Effector CD8-positive, alpha-beta T cell (primary cell): ENCODE data around the gene EXOC4.

Experiments used
- DNase-seq: peaks from one replicate; lab custom pipeline; 2025; lab: John Stamatoyannopoulos, UW

The EXOC4 gene

DNA sequence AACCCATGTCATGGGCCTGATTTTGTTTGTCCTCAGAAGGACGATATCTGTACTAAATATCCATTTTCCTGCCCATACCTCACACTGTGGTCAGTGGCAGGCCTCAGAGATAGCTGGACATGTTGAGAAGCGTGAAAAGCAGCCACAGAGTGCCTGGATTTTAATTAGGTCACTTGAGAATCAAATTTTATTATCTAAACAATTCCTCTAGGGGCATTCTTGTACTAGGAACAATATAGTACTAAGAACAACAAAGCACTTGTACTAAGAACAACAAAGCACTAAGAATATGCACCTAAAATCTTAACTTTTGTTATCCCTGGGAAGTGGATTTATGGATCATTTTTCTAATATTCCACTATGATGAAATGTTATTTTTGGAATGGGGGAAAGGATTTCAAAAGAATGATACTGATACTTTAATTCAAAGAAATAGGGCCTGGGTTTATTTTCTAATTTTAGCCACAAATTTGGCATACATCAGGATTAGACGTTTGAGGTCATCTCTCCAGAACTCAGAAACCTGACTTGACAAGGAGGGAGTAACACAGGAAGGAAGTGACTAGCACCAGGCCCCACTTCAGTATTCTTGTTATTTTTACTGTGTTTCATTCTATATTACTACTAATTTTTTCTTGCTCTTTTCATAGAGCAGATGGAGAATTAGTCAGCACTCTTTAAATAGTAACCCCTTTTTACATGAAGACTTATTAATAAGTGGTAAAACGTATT, 112.2 kb downstream of the EXOC4 start:
- no peak for DNase-seq

DNA sequence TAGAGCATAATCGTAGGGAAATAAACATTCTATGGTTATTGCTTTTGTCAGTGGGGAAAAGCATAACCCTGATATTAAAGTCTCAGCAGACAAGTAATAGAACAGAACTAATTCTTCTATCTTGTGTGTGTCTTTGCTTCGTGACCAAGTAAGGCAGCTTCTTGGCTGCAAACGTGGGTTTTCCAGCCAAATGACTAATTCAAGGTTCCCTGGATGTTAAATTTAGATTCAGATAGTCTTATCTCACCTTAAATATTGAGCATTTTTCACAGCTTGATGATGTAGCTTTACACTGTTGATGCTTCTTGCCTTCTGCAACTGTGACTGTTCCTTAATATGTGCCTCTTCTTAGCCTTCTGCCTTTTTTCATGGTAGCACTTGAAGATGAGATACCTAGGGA, 113.0 kb downstream of the EXOC4 start:
- DNase-seq, result no peak

DNA sequence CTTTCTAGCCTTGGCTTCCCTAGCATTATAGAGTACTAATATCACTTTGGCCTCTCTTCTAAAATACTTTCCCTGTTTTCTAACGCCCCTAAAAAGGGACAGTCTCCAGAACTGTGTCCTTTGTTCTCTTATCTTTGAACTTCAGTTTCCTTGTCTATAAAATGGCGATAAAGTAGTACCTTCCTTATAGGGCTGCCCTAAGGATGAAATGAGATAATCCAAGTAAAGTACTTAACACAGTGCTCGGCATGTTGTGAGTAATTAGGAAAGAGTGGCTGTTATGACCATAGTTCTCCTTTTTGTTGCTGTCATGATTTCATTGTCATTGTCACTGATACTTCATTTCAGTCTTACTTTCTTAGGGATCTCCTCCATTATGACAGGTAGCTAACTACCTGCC, 114.7 kb downstream of the EXOC4 start:
- DNase-seq, result no peak

DNA sequence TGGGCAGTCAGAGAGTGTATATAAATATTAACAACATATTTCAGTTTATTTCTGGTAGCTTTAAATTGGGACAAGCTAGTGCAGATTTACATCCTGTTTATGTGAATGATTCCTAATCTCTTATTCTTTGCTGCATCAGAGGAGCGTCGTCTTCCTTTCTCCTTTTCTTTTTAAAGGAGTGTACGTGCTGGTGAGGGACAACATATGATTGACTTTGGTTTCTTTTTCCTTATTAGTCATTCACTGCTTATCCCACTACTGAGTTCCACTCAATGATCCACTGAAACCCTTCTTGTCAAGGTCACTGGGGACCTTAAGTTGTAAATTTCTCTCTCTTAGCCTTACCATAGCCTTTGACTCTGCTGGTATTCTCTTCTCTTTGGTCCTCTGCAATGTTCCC, 116.3 kb downstream of the EXOC4 start:
- DNase-seq, result no peak

DNA sequence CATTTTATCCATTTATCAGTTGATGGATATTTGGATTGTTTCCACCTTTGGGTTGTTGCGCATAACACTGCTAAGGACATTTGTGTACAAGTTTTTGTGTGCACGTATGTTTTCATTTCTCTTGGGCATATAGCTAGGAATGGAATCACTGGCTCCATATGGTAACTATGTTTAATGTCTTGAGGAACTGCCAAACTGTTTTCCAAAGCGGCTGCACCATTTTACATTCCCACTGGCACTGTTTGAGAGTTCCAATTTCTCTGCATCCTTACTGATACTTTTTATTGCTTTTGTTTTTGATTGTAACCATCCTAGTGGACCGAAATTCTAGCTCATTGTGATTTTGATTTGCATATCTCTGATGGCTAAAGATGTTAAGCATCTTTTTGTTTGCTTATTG, 118.7 kb downstream of the EXOC4 start:
- no peak for DNase-seq

DNA sequence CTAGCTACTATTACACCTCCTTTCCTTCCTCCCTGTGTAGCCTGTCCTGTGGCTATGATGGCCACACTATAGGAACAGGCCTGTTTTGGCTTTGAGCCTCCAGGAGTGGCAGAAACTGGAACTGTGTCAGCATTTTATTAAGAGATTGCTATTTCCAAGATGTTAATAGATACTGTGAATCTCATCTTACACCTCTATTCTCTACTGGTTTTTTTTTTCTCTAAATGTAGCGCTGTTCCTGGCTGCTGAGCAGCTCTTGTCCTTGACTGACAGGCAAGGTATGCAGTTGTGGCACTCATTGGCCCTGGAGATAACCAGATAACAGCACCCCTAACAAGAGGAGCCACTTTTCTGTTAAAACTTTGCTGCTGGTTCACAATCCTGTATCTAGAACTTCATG, 119.5 kb downstream of the EXOC4 start:
- no peak for DNase-seq

DNA sequence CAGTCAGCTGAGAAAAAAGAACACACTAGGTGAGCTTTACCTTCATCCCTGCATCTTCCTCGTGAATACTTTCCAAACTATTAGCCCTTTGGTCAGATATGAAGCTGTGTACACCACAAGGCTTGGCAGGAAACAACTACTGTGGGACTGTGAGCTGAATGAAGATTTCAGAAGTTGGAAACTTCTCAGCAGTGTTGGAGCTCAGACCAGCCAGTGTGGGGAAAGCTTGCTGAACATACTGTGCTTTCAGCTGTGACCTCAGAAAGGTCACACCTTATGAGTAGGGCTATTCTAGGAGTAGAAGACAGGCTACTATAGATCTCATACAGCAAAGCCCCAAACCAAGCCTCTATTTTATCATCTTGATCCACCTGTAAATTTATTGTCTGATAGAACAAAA, 123.6 kb downstream of the EXOC4 start:
- DNase-seq, result no peak

DNA sequence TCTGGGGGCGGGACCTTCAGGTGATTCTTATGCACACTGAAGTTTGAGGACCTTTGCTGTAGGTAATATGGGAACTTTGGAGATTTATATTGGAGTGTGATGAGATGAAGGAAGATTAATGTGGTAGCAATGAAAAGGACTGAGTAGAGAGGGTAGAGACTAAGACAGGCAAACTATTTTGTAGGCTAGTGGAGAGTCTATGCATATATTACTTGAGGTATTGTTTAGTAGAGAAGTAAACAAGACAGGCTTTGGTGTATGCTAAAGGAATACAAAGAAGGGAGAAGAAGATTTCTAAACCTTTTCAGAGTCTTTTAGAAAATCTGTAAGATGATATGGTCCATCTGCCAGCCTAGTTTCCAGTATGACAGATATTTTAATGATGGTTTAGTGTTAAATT, 129.1 kb downstream of the EXOC4 start:
- DNase-seq, result no peak

DNA sequence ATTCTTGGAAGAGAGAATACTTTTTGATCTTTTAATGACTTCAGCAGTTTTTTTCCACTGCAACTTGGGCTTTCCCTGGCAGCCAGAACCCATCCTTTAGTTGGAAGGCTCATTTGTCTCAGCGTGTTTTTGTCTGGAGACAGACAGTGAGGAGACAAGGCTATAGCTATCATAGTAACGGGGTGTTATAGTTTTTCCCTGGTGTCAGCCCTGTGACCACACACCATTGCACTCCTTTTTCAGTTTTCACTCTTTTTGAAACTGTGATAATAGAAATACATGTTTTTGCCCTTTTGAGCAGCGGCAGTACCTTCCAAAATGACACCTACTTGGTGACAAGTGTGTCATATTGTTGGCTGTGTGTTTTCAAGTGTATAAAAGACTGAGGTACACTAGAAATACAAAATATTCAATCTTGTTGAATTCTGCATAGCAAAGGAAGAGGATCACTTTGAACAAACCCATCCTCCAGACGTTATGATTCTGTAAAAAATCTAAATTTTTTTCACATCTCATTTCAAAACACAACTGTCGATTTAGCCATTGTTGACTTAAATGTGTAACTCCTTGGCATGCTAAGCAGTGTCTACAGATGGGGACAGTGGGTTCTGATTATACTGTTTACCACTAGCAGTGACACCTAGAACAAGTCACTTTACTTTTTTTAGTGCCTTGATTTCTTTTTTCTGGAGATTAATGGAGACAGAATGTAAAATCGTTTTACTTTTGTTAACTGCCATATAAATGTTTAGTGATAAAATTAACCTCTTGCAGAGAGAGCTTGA, 130.1 kb downstream of the EXOC4 start:
- no peak for DNase-seq

DNA sequence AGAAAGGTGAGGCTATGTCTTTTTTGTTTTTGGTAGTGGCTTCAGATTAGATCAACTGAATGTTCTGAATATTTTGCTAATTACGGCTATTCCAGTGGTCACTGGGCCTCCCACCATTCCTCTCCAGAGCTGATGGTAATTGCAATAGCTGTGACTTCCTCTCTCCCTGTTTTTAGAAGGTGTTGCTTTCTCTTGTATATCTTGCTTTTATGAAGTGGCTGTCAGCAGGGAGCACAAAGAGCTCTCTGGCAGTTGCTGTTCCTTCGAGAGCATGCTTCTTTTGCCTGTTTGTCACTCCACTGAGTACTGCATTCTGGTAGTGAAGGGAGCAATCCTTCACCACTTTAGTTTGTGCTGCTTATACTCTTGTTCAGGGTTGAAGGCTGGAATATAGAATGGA, 133.3 kb downstream of the EXOC4 start:
- no peak for DNase-seq

DNA sequence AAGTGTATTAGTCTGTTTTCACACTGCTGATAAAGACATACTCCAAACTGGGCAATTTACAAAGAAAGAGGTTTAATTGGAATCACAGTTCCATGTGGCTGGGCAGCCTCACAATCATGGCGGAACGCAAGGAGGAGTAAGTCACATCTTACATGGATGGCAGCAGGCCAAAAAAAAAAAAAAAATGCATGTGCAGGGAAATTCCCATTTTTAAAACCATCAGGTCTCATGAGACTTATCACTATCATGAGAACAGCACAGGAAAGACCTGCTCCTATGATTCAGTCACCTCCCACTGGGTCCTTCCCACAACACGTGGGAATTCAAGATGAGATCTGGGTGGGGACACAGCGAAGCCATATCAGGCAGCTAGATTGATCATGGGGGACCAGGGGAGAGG, 136.8 kb downstream of the EXOC4 start:
- no peak for DNase-seq

DNA sequence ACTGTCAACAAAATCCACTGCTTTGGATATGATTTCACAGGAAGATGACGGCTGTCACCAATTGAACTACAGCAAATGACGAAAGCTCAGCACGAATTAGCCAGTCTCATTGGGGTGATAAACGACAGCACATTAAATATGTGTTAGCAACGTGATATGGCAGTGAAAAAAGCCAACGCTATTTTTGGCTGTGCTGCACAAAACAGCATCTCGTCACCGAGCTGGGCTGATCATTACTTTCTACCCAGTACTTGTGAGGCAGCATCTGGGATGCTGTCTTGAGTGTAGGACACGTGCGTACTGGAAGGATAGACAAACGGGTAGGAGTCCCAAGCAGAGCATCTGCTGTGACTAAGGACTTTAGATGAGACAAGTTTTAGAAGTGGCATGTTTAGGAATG, 138.3 kb downstream of the EXOC4 start:
- DNase-seq, result no peak

DNA sequence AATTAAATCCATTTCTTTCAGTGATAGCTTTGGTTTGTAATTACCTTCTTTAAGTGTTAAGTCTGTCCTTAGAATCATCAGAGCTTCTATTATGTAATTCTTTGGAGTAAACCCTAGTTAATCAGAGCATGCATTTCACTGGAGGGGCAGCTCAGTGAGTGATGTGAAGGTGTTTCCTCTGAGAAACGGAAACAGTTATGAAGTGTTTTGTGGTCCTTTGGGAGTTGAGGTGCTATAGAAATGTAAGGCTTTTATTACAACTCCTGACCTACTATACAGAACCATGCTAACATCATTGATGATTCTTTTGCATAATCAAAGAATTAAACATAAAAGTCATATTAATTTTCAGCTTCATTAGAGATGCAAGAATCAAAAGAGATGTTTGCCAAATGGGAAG, 141.5 kb downstream of the EXOC4 start:
- DNase-seq, result no peak

DNA sequence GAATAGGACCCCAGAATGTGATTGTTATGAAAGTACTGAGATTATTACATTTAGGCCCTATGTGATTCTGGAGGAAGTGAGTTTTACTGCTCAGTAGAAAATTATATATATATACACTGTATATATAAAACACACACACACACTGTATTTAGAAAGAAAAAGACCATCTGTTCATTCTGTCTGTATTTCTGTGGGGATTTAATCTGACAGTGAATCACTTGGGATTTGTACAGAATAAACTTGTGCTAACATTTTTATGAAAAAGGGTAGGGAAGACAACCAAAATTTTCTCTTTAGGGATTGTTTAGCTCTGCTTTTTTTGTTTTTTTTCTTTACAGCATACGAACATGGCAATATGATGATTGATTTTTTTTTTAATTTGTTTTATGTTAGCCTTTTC, 142.7 kb downstream of the EXOC4 start:
- DNase-seq, result no peak

DNA sequence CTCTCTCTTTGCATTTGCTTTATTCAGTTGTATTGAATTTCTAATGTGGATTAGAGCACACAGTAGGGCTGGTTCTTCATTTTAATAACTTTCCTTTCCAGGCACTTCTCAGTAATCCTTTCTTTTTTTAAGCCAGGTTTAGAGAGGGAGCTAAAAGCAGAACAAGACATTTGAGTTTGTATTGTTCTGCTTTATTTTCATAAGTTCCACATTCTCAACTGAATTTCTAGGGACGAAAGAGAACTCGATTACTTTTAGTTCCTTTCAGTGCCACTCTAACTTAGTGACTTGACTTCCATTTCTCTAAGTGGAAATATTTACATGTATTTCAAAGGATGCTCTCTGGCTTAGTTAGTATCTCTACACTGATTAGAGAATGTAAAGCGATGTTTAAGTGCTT, 145.6 kb downstream of the EXOC4 start:
- no peak for DNase-seq

DNA sequence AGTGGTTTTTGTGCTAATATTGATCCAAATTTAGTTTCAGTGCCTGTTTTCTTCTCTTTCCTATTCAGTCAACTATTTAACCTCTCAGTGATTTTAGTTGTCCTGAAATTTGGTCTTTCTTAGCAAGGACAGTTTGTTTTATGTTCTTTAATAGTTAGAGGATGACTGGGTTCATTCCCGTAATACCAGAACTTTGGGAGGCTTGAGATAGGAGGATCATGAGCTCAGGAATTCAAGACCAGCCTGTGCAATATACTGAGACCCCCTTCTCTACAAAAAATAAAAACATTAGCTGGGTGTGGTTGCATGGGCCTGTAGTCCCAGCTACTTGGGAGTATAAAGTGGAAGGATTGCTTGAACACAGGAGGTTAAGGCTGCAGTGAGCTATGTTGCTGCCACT, 148.3 kb downstream of the EXOC4 start:
- DNase-seq, result no peak

DNA sequence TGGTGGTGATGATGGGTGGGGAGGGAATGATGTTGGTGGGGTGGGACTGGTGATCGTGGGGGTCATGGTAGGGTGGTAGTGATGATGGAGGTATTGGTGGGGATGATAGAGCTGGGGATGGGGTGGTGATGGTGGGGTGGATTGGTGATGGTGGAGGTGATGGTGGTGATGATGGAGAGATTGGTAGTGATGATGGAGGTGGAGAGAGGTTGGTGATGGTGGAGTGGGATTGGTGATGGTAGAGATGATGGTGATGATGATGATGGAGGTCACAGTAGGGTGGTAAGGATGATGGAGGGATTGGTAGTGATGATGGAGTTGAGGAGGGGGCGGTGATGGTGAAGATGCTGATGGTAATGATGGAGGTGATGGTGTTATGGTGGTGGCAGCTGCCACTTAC, 155.3 kb downstream of the EXOC4 start:
- DNase-seq, result no peak

DNA sequence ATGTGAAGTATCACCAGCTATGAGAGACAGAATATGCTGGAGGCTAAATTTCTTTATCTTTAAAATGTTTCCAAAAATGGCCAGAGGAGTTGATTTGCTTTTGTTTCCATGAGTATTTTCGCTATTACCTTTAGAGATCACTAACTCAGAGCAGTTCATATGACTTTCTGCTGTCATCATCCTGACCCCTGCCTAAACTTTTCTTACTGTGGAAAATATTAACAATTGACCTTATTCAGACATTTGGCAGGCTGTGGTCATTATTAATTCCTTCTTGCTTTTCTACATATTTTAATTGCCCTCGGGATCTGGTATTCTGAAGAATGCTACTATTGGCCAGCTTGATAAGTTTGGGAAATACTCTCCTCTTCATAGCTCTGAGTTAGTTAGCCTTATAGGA, 156.5 kb downstream of the EXOC4 start:
- no peak for DNase-seq

DNA sequence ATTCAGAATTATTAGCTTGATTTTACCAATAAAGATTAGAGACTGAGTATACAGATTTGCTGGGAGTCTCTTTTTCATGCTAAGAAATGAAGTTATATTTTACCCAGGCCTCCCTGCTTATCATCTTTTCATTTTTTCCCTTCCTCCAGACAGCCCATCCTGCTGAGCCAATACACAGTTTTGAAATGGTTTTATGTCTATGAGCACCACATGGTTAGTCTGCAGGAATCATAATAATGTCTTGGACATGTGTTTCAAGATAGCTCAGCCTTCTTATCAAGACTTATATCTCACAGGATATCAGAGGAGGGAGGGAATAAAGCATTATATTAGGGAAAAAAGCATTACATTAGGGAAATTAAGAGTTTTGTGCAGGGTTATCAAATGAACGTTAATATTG, 157.1 kb downstream of the EXOC4 start:
- no peak for DNase-seq

DNA sequence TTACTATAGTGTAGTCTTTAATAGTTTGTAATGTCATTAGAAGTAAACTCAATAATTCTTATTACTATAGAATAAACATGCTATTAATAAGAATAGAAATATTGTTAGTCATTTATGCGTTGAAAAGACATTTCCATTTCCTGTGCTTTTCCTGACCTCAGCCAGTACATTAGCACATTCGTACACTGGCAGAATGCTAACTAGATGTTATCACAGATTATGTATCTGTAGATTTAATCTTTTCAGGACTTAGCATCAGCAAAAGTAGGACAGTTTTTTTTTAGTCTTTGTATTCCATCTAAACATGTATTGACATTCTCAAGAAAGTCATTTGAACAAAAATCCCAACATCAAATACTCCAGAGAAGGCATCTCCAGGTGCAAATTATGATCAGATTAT, 158.5 kb downstream of the EXOC4 start:
- DNase-seq, result no peak

DNA sequence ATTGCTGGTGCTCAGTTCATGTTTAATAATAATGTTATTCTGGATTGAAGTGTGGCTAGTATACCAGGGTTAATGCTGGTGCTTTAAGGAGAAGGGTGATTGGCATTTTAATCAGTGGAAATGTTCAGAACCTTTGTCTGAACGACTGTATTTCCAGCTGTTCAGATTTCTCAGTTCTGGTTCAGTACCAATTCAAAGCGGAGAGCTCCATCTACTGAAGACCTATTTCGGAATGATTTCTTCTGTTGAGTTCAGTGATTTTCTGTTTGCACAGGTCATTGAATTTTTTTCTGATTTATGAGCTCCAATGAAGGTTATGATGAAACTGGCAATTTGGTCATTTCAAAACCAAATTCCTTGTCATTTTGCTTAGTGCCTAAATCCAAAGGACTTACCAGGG, 160.1 kb downstream of the EXOC4 start:
- DNase-seq, result no peak

DNA sequence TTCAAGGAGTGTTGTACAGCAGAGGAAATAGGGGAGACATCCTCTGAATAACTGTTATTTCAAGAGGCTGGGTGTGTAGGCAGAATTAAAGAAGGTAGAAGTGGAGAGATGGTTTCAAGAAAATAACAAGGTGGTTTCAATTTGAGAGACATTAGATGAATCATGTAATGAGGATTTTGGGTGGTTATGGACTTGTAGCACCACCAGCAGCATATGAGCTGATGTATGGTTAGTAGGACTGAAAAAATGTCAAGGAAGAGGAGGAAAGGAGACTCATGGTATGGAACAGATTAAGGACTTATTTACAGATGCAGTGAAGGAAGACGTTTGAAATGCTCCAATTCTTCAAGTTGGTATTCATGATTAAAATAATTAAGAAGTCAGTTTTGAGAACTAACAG, 166.2 kb downstream of the EXOC4 start:
- no peak for DNase-seq

DNA sequence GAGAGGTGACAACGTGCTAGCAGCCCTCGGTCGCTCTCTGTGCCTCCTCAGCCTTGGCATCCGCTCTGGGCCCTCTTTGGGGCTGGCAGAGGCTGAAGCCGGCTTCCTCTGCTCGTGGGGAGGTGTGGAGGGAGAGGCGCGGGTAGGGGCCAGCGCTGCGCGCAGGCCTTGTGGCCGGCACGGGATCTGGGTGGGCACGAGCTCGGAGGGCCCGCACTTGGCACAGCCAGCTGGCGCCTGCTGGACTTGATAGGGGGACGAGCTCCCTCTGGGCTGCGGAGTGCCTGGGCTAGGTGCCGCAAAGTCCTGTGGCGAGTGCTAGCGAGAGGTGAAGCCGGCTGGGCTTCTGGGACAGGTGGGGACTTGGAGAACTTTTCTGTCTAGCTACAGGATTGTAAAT, 170.7 kb downstream of the EXOC4 start:
- no peak for DNase-seq

DNA sequence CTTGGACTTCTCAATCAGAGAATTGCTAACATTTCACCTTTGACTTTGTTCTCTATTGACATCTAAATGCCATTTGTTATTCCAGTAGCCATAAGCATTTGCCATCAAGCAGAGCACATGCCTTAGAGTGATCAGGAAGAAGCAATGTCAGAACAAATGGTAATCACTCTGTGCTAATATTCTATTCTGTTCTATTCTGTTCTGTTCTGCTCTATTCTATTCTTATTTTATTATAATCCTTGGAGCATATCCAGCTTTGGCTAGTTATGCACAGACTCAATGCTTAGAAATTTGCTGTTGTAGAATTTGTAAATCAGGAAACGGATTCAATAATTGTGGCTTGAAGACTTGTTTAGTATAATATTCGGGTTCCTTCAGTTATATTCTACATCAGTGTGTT, 175.4 kb downstream of the EXOC4 start:
- no peak for DNase-seq
